Vagina (tissue), 2 donors: ENCODE measurements around the gene GALNTL6.

Experiments
- POLR2A ChIP-seq, 2 donors: fragments of 450-650 bp; IDR thresholded peaks; one replicate each; pipeline ENCODE4 v1.6.1; 2017; ENCODE audit warnings: antibody characterized with exemption in 2 of 2, mild to moderate bottlenecking in 2 of 2, moderate library complexity in 2 of 2
- POLR2AphosphoS5 ChIP-seq, 2 donors: sonication (generic); formaldehyde crosslinking; IDR thresholded peaks; one replicate each; pipeline ENCODE4 v1.9.0; 2017; ENCODE audit warnings: antibody characterized with exemption in 2 of 2, mild to moderate bottlenecking in 2 of 2, low read depth in 1 of 2; ENCODE audit not compliant: insufficient read depth in 1 of 2
- TF ChIP-seq, protein P1 (sequence below), 3 experiments: fragments of 450-650 bp in 2 of 3; fragments of 200-600 bp in 1 of 3; sonication (generic) in 1 of 3; IDR thresholded peaks; one replicate each; pipeline ENCODE4 v1.5.1; 2017 to 2019; ENCODE audit warnings: antibody characterized with exemption in 3 of 3, mild to moderate bottlenecking in 2 of 3, moderate library complexity in 2 of 3

DNA sequence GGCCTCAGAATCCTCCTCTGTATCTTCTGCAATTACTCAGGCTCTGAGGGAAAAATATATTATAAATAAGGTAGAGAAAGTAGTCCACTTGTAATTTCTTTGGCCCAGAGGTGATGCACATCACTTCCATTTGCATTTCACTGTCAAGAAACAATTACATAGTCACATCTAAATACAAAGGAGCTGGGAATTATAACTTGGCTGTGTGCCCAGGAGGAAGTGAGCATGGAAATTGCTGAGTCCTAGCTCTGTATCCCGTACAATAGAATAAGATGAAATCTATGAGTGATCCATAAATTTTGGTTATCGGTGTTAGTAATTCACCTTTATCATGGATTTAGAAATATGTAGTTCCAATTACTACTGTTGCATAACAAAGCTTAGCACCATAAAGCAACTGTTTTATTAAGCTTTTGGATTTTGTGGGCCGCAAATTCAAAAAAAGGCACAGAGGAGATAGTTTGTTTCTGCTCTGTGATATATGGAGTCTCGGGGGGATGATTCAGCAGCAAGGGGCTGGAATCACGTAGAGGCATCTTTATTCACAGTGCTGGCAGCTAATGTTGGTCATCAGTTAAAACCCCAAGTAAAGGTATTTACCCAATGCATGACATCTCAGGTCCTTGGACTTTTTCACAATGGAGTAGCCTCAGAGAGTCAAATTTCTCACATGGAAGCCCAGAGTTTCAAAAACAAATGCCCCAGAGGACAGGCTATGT lies 1114.1 kb downstream of the GALNTL6 start:
- TF ChIP-seq POLR2AphosphoS5 (IDR thresholded peaks at IDR 0.05; ENCODE audit: insufficient read depth in 1 of 2, low read depth in 1 of 2): no peak
- TF ChIP-seq, protein P1, sequence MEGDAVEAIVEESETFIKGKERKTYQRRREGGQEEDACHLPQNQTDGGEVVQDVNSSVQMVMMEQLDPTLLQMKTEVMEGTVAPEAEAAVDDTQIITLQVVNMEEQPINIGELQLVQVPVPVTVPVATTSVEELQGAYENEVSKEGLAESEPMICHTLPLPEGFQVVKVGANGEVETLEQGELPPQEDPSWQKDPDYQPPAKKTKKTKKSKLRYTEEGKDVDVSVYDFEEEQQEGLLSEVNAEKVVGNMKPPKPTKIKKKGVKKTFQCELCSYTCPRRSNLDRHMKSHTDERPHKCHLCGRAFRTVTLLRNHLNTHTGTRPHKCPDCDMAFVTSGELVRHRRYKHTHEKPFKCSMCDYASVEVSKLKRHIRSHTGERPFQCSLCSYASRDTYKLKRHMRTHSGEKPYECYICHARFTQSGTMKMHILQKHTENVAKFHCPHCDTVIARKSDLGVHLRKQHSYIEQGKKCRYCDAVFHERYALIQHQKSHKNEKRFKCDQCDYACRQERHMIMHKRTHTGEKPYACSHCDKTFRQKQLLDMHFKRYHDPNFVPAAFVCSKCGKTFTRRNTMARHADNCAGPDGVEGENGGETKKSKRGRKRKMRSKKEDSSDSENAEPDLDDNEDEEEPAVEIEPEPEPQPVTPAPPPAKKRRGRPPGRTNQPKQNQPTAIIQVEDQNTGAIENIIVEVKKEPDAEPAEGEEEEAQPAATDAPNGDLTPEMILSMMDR (IDR thresholded peaks at IDR 0.05): no peak
- no peak for TF ChIP-seq POLR2A (IDR thresholded peaks at IDR 0.05)
